NB4 (cell line): ENCODE data around the gene TECTA.

Experiments used
- DNase-seq: peaks from one replicate; pipeline ENCODE4 v3.0.0; 2010; ENCODE audit warnings: low read depth
- H3K4me3 ChIP-seq: one replicate; pipeline ENCODE4 v1.5.1; 2011; ENCODE audit warnings: mild to moderate bottlenecking, low read depth, low read length, moderate library complexity
- CTCF ChIP-seq: IDR thresholded peaks from one replicate; pipeline ENCODE4 v1.5.1; 2012; ENCODE audit warnings: low read depth, low read length
- MAX ChIP-seq: IDR thresholded peaks from 2 replicates; pipeline ENCODE4 v1.6.1; 2011; ENCODE audit warnings: low read depth, low read length
- MYC ChIP-seq: IDR thresholded peaks from 2 replicates; pipeline ENCODE4 v1.6.1; 2011; ENCODE audit warnings: low read depth, low read length
- POLR2A ChIP-seq: IDR thresholded peaks from 2 replicates; pipeline ENCODE4 v1.6.1; 2011; ENCODE audit warnings: mild to moderate bottlenecking; ENCODE audit not compliant: insufficient read length; ENCODE audit errors: extremely low read depth

TECTA gene

GRCh38 chr11:121122328-121122727 lies 21.3 kb downstream of the TECTA start:
- no peak for DNase-seq
- TF ChIP-seq POLR2A: no peak
- no peak for TF ChIP-seq MAX
- no peak for TF ChIP-seq CTCF
- no peak for TF ChIP-seq MYC
- no peak overlapping the region for H3K4me3 ChIP-seq

GRCh38 chr11:121123496-121124069 lies 22.5 kb downstream of the TECTA start:
- DNase-seq: no peak
- TF ChIP-seq POLR2A: no peak
- no peak overlapping the region for H3K4me3 ChIP-seq

GRCh38 chr11:121127809-121128208 lies 26.8 kb downstream of the TECTA start:
- DNase-seq: no peak
- TF ChIP-seq MYC (no peak), MAX (no peak), CTCF (no peak), POLR2A (no peak)
- H3K4me3 ChIP-seq: no peak overlapping the region

GRCh38 chr11:121129362-121130340 lies 28.6 kb downstream of the TECTA start:
- TF ChIP-seq POLR2A: no peak
- TF ChIP-seq CTCF: no peak
- no peak for TF ChIP-seq MYC
- no peak for TF ChIP-seq MAX
- no peak overlapping the region for H3K4me3 ChIP-seq
- DNase-seq: no peak

GRCh38 chr11:121131656-121132055 lies 30.6 kb downstream of the TECTA start:
- no peak for DNase-seq
- no peak overlapping the region for H3K4me3 ChIP-seq
- TF ChIP-seq MYC (no peak), MAX (no peak), CTCF (no peak), POLR2A (no peak)
